ENCODE data around the gene GPAT2. TPM values are rescaled to one million over a fixed set of nuclear protein-coding genes. Genes with fewer than 3 reads are reported as not detected.
"Not testable (repeated sequence)": the region's sequence is repeated elsewhere in the genome, so short reads cannot be mapped to it uniquely, and the experiment has no call there.

The GPAT2 gene
- total RNA-seq, 5 donors from 2014 or later (not counting 1 experiment from before 2014, with no cell fraction given): 3.3 to 3.9 (median 3.8) TPM; not detected in 1

DNA sequence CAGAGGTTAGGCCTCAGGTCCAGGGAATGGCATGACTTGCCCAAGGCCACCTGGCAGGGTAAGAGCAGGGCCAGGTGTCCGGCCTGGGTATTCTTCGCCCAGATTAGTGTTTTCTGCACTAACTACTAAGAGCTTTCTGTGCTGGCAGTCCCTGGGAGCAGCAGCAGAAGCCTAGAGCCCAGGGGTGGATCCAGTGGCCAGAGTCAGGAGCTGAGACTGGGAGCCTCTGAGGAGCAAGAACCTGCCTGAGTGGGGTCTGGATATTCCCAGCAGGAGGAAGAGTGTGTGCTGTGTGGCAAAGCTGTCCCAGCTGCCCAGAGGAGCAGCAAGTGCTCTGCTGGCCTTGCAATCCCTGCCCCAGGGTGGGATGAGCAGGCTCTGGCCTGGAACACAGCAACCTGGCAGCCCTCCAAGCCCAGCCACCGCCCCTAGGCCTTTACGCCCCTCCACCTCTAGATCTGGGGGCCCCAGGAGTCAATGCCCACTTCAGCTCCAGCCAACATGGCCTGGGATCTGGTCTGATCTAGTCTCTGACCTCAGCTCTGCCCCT, 30.7 kb upstream of the GPAT2 start:
- Mint-ChIP-seq H3K4me3 (no peak overlapping the region), H3K27ac (no peak overlapping the region), H3K4me1 (peaks cover 0 to 2% (median 0%) of the 10 kb centered on the region in 3 donors), H3K36me3 (no peaks in the 10 kb centered on the region), H3K9me3 (no peaks in the 10 kb centered on the region), H3K27me3 (peaks cover 0 to 2% of the 10 kb centered on the region in 2 donors)
- WGBS (ENCODE audit: insufficient coverage): 73% methylated on average over 3 of the region's 4 CpGs
- H3K9me3 ChIP-seq: no peaks in the 10 kb centered on the region
- no peak overlapping the region for H3K27ac ChIP-seq (ENCODE audit: low read length)
- H3K4me3 ChIP-seq (ENCODE audit: control insufficient read depth in 1 of 2, extremely low read depth in 1 of 2, low read length in 1 of 2): no peak overlapping the region
- ATAC-seq (replicated peaks in 1 of 4): no peak
- POLR2A ChIA-PET: no interaction called here
- DNase-seq: no peak
- H3K36me3 ChIP-seq (ENCODE audit: control insufficient read depth in 2 of 2, extremely low read depth in 1 of 2, insufficient read depth in 1 of 2, low read length in 1 of 2): no peaks in the 10 kb centered on the region
- CTCF ChIA-PET: interaction anchor here in 1 of 2 donors (0.6 kb wide), 1 partner anchor 124 kb away, joined by 4 read pairs; no protein-coding TSS in a partner anchor
- H3K4me1 ChIP-seq (ENCODE audit: control insufficient read depth in 1 of 2, extremely low read depth in 1 of 2, insufficient read depth in 2 of 2, low read length in 2 of 2): no peaks in the 10 kb centered on the region
- H3K27me3 ChIP-seq (replicated peaks in 1 of 2; ENCODE audit: control insufficient read depth in 2 of 2, extremely low read depth in 1 of 2, insufficient read depth in 2 of 2, low read length in 1 of 2): no peaks in the 10 kb centered on the region

DNA sequence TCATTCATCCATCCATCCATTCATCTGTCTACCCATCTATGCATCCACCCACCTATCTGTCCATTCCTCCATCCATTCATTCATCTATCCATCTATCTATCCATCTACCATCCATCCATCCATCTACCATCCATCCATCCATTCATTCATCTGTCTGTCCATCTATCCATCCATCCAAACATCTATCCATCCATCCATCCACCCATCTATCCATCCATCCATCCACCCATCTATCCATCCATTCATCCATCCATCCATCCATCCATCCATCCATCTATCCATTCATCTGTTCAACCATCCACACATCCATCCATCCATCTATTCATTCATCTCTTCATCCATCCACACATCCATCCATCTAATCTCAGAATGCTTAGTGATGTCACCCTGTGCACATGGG, 30.0 kb upstream of the GPAT2 start:
- H3K9me3 ChIP-seq; ATAC-seq (replicated peaks in 1 of 4); H3K27me3 ChIP-seq (replicated peaks in 1 of 2; ENCODE audit: control insufficient read depth in 2 of 2, extremely low read depth in 1 of 2, insufficient read depth in 2 of 2, low read length in 1 of 2); DNase-seq; H3K9me3 Mint-ChIP-seq; H3K4me3 ChIP-seq (ENCODE audit: control insufficient read depth in 1 of 2, extremely low read depth in 1 of 2, low read length in 1 of 2); H3K27me3 Mint-ChIP-seq; H3K36me3 Mint-ChIP-seq; H3K36me3 ChIP-seq (ENCODE audit: control insufficient read depth in 2 of 2, extremely low read depth in 1 of 2, insufficient read depth in 1 of 2, low read length in 1 of 2); H3K4me1 Mint-ChIP-seq; POLR2A ChIA-PET; H3K4me3 Mint-ChIP-seq; H3K27ac Mint-ChIP-seq; H3K4me1 ChIP-seq (ENCODE audit: control insufficient read depth in 1 of 2, extremely low read depth in 1 of 2, insufficient read depth in 2 of 2, low read length in 2 of 2); H3K27ac ChIP-seq (ENCODE audit: low read length): not testable (repeated sequence)
- CTCF ChIA-PET: interaction anchor here in 1 of 2 donors (0.6 kb wide), 1 partner anchor 125 kb away, joined by 4 read pairs; no protein-coding TSS in a partner anchor

GRCh38 chr2:96064047-96064675, 29.4 kb upstream of the GPAT2 start:
- H3K27ac Mint-ChIP-seq; CTCF ChIA-PET; H3K27me3 Mint-ChIP-seq; H3K4me3 Mint-ChIP-seq; DNase-seq; H3K4me3 ChIP-seq (ENCODE audit: control insufficient read depth in 1 of 2, extremely low read depth in 1 of 2, low read length in 1 of 2); H3K27ac ChIP-seq (ENCODE audit: low read length); POLR2A ChIA-PET; H3K9me3 Mint-ChIP-seq; H3K36me3 ChIP-seq (ENCODE audit: control insufficient read depth in 2 of 2, extremely low read depth in 1 of 2, insufficient read depth in 1 of 2, low read length in 1 of 2); ATAC-seq (replicated peaks in 1 of 4); H3K36me3 Mint-ChIP-seq; H3K27me3 ChIP-seq (replicated peaks in 1 of 2; ENCODE audit: control insufficient read depth in 2 of 2, extremely low read depth in 1 of 2, insufficient read depth in 2 of 2, low read length in 1 of 2); H3K4me1 ChIP-seq (ENCODE audit: control insufficient read depth in 1 of 2, extremely low read depth in 1 of 2, insufficient read depth in 2 of 2, low read length in 2 of 2); H3K4me1 Mint-ChIP-seq; H3K9me3 ChIP-seq: not testable (repeated sequence)
- WGBS (ENCODE audit: insufficient coverage): no CpG with 5 or more reads among the region's 3 CpGs

GRCh38 chr2:96063116-96063899, 28.6 kb upstream of the GPAT2 start:
- H3K27me3 Mint-ChIP-seq; H3K4me1 ChIP-seq (ENCODE audit: control insufficient read depth in 1 of 2, extremely low read depth in 1 of 2, insufficient read depth in 2 of 2, low read length in 2 of 2); H3K4me1 Mint-ChIP-seq; H3K4me3 Mint-ChIP-seq; H3K4me3 ChIP-seq (ENCODE audit: control insufficient read depth in 1 of 2, extremely low read depth in 1 of 2, low read length in 1 of 2); H3K27ac ChIP-seq (ENCODE audit: low read length); H3K9me3 ChIP-seq; H3K27ac Mint-ChIP-seq; H3K27me3 ChIP-seq (replicated peaks in 1 of 2; ENCODE audit: control insufficient read depth in 2 of 2, extremely low read depth in 1 of 2, insufficient read depth in 2 of 2, low read length in 1 of 2); H3K9me3 Mint-ChIP-seq; H3K36me3 ChIP-seq (ENCODE audit: control insufficient read depth in 2 of 2, extremely low read depth in 1 of 2, insufficient read depth in 1 of 2, low read length in 1 of 2); H3K36me3 Mint-ChIP-seq; POLR2A ChIA-PET; CTCF ChIA-PET: not testable (repeated sequence)
- ATAC-seq (replicated peaks in 1 of 4) (peak in 3 of 4 experiments; percentile 33 to 62 (median 60)), DNase-seq (peak in 3 of 35 experiments; percentile 10 to 20 (median 16))
- WGBS (ENCODE audit: insufficient coverage): 69% methylated on average over 5 of the region's 12 CpGs

DNA sequence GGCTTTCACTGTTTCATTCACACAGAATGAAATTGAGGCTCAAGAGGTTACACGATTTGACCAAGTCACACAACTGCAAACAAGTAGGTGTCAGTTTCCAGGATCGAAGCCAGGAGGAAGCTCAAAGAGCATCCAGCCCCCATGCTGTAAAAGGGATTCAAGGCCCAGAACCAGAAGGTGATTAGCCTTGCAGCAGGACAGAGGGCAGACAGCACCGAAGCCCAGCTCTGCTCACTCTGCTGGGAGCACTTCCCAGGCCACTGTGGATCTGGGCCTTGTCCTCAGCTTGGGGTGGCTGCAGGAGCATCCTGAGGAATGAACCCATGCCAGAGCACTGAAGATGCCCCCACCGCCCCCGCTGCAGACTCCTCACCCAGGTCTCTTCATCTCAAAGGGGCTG, 27.8 kb upstream of the GPAT2 start:
- H3K4me3 ChIP-seq (ENCODE audit: control insufficient read depth in 1 of 2, extremely low read depth in 1 of 2, low read length in 1 of 2); CTCF ChIA-PET: not testable (repeated sequence)

GRCh38 chr2:96061901-96062300, 27.2 kb upstream of the GPAT2 start:
- H3K27me3 Mint-ChIP-seq; H3K36me3 Mint-ChIP-seq; H3K4me1 Mint-ChIP-seq; H3K27me3 ChIP-seq (replicated peaks in 1 of 2; ENCODE audit: control insufficient read depth in 2 of 2, extremely low read depth in 1 of 2, insufficient read depth in 2 of 2, low read length in 1 of 2); H3K27ac Mint-ChIP-seq; H3K36me3 ChIP-seq (ENCODE audit: control insufficient read depth in 2 of 2, extremely low read depth in 1 of 2, insufficient read depth in 1 of 2, low read length in 1 of 2); POLR2A ChIA-PET; H3K9me3 ChIP-seq; H3K4me3 ChIP-seq (ENCODE audit: control insufficient read depth in 1 of 2, extremely low read depth in 1 of 2, low read length in 1 of 2); H3K27ac ChIP-seq (ENCODE audit: low read length); DNase-seq; H3K4me3 Mint-ChIP-seq; CTCF ChIA-PET; ATAC-seq (replicated peaks in 1 of 4); H3K4me1 ChIP-seq (ENCODE audit: control insufficient read depth in 1 of 2, extremely low read depth in 1 of 2, insufficient read depth in 2 of 2, low read length in 2 of 2); H3K9me3 Mint-ChIP-seq: not testable (repeated sequence)
- 78% methylated on average over 4 of the region's 9 CpGs for WGBS (ENCODE audit: insufficient coverage)

More for the DNA sequence above, 27.8 kb upstream of the GPAT2 start:
- H3K27ac Mint-ChIP-seq; POLR2A ChIA-PET; H3K4me1 ChIP-seq (ENCODE audit: control insufficient read depth in 1 of 2, extremely low read depth in 1 of 2, insufficient read depth in 2 of 2, low read length in 2 of 2); H3K36me3 Mint-ChIP-seq; H3K4me1 Mint-ChIP-seq; H3K4me3 Mint-ChIP-seq; H3K36me3 ChIP-seq (ENCODE audit: control insufficient read depth in 2 of 2, extremely low read depth in 1 of 2, insufficient read depth in 1 of 2, low read length in 1 of 2); H3K27me3 ChIP-seq (replicated peaks in 1 of 2; ENCODE audit: control insufficient read depth in 2 of 2, extremely low read depth in 1 of 2, insufficient read depth in 2 of 2, low read length in 1 of 2); H3K27me3 Mint-ChIP-seq; ATAC-seq (replicated peaks in 1 of 4); H3K9me3 ChIP-seq; H3K27ac ChIP-seq (ENCODE audit: low read length); H3K9me3 Mint-ChIP-seq; DNase-seq: not testable (repeated sequence)
- WGBS (ENCODE audit: insufficient coverage): 42% methylated on average over 2 of the region's 5 CpGs

Measured in T-cell (primary cell).